K562 (cell line): Measurements from ENCODE around the gene SLCO2B1.

Source experiments
- CHD2 ChIP-seq: IDR thresholded peaks from 2 replicates; pipeline ENCODE4 v1.6.1; 2011; ENCODE audit warnings: low read depth, low read length
- ELF1 ChIP-seq: fragments of 200-800 bp; sonication (Bioruptor generic); IDR thresholded peaks from 2 replicates; pipeline ENCODE4 v1.6.1; 2016; ENCODE audit warnings: missing genetic modification characterization, missing compliant biosample characterization
- GABPB2 ChIP-seq: fragments of 250-450 bp; sonication (Bioruptor Pico); conservative IDR thresholded peaks from 2 replicates; pipeline ENCODE4 v1.5.1; 2021; ENCODE audit warnings: mild to moderate bottlenecking
- GTF3C2 ChIP-seq: IDR thresholded peaks from 3 replicates; pipeline ENCODE4 v1.6.1; 2011; ENCODE audit warnings: borderline replicate concordance, mild to moderate bottlenecking, moderate library complexity; ENCODE audit not compliant: insufficient read length; ENCODE audit errors: extremely low read depth
- RFX5 ChIP-seq: IDR thresholded peaks from 2 replicates; pipeline ENCODE4 v1.6.1; 2011; ENCODE audit warnings: low read depth, mild to moderate bottlenecking, improper control_type of control experiment, low read length
- ZNF644 ChIP-seq: fragments of 200-800 bp; sonication (Bioruptor generic); IDR thresholded peaks from 2 replicates; pipeline ENCODE4 v1.6.1; 2016; ENCODE audit warnings: low read depth, missing genetic modification characterization, missing compliant biosample characterization
- TF ChIP-seq, protein P1 (sequence below): fragments of 450-650 bp; formaldehyde crosslinking; IDR thresholded peaks from 2 replicates; pipeline ENCODE4 v1.4.0; 2020; ENCODE audit warnings: mild to moderate bottlenecking, moderate library complexity

- TF ChIP-seq RFX5 (no peak), CHD2 (no peak), GTF3C2 (no peak), GABPB2 (CRISPR knock-in tag) (no peak), ZNF644 (tag) (no peak), ELF1 (no peak)
- TF ChIP-seq, protein P1, sequence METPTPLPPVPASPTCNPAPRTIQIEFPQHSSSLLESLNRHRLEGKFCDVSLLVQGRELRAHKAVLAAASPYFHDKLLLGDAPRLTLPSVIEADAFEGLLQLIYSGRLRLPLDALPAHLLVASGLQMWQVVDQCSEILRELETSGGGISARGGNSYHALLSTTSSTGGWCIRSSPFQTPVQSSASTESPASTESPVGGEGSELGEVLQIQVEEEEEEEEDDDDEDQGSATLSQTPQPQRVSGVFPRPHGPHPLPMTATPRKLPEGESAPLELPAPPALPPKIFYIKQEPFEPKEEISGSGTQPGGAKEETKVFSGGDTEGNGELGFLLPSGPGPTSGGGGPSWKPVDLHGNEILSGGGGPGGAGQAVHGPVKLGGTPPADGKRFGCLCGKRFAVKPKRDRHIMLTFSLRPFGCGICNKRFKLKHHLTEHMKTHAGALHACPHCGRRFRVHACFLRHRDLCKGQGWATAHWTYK (CRISPR knock-in tag), result no peak
These were observed 95.2 kb downstream of the SLCO2B1 start for GRCh38 chr11:75246006-75246670.
